Suprapubic skin (tissue), 4 donors: ENCODE measurements around the gene FLT3LG. TPM values are rescaled to one million over a fixed set of nuclear protein-coding genes. Genes with fewer than 3 reads are reported as not detected.

Experiments
- DNase-seq, 2 donors: peaks; one replicate each; pipeline ENCODE4 v3.0.0-alpha.2; 2019; ENCODE audit warnings: low spot score in 2 of 2
- H3K27ac ChIP-seq: fragments of 200-600 bp; sonication (generic); one replicate; pipeline ENCODE4 v1.5.1; 2019
- H3K27me3 ChIP-seq: fragments of 200-600 bp; sonication (generic); one replicate; pipeline ENCODE4 v1.5.1; 2019
- H3K36me3 ChIP-seq: fragments of 200-600 bp; sonication (generic); one replicate; pipeline ENCODE4 v1.5.1; 2019
- H3K4me1 ChIP-seq: fragments of 200-600 bp; sonication (generic); one replicate; pipeline ENCODE4 v1.5.1; 2019
- H3K4me3 ChIP-seq: fragments of 200-600 bp; sonication (generic); one replicate; pipeline ENCODE4 v1.5.1; 2019; ENCODE audit warnings: mild to moderate bottlenecking
- H3K9me3 ChIP-seq: fragments of 200-600 bp; sonication (generic); one replicate; pipeline ENCODE4 v1.5.1; 2019
- EP300 ChIP-seq: sonication (generic); formaldehyde crosslinking; IDR thresholded peaks from one replicate; pipeline ENCODE4 v1.6.1; 2017; ENCODE audit warnings: antibody characterized with exemption
- POLR2A ChIP-seq, 2 donors: fragments of 450-650 bp; IDR thresholded peaks; one replicate each; pipeline ENCODE4 v1.6.1; 2017; ENCODE audit warnings: antibody characterized with exemption in 2 of 2, mild to moderate bottlenecking in 2 of 2, moderate library complexity in 2 of 2
- POLR2AphosphoS5 ChIP-seq, 3 donors: sonication (generic); formaldehyde crosslinking; IDR thresholded peaks; one replicate each; pipeline ENCODE4 v1.6.1; 2017; ENCODE audit warnings: antibody characterized with exemption in 3 of 3
- WGBS: methylation state at CpG from one replicate; pipeline ENCODE4 v1.1.5; 2018; 5-methylcytosine and 5-hydroxymethylcytosine counted together
- total RNA-seq, 4 donors: library from RNA; depleted of rRNA; stranded (reverse); fragments of >200 nt; gene quantifications; one replicate each; pipeline ENCODE4 v1.1.0, GENCODE V29; 2016
- TF ChIP-seq, protein P1 (sequence below), 2 donors: fragments of 200-600 bp in 1 of 2; fragments of 450-650 bp in 1 of 2; sonication (generic) in 1 of 2; IDR thresholded peaks; one replicate each; pipeline ENCODE4 v1.5.1; 2016 to 2019; ENCODE audit warnings: antibody characterized with exemption in 2 of 2, mild to moderate bottlenecking in 1 of 2, moderate library complexity in 1 of 2

Gene FLT3LG, protein sequence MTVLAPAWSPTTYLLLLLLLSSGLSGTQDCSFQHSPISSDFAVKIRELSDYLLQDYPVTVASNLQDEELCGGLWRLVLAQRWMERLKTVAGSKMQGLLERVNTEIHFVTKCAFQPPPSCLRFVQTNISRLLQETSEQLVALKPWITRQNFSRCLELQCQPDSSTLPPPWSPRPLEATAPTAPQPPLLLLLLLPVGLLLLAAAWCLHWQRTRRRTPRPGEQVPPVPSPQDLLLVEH
- total RNA-seq: 1 to 10 TPM; 1.2 to 4.9 (median 4.4) TPM

DNA sequence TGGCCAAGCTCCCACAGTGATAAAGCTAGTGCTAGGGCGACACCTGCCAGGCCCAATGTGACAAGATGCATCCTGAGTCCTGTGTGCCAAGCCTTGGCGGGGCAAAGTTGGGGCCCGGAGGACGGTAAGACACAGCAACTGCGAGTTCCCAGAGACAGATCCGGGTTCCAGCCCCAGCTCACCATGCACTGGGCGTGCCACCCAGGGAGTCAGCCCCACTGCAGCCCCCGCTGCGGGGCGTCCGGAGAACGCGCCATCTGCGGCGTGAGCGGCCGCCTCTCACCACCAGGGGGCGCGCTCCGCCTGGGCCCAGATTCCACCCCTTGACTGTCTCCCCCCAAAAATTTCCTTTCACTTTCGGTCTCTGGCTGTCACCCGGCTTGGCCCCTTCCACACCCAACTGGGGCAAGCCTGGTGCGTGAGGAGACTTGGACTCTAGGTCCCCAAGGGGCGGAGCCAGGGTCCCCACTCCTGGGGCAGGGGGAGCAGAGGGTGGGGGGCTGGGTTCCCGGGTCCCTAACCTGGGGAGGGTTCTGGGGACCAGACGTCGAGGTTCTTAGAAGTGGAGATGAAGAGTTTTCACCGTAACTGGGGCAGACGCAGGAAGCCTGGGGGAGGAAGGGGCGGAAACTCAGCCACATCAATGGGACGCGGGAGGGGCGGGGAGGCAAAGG is at the start of gene FLT3LG:
TSS of gene FLT3LG (plus strand) at position 348 of the 674 bp plus-strand sequence. CDS start 425 bp downstream, outside the sequence.
- H3K4me3 ChIP-seq: peak within 1 kb of the TSS; percentile 63
- H3K36me3 ChIP-seq: no peaks in the 10 kb centered on the region
- peaks cover 41% of the 10 kb centered on the region for H3K4me1 ChIP-seq
- DNase-seq: peak; percentile 88 to 91
- no peaks in the 10 kb centered on the region for H3K9me3 ChIP-seq
- 2% methylated on average over 25 of the region's 33 CpGs for WGBS
- TF ChIP-seq, protein P1, sequence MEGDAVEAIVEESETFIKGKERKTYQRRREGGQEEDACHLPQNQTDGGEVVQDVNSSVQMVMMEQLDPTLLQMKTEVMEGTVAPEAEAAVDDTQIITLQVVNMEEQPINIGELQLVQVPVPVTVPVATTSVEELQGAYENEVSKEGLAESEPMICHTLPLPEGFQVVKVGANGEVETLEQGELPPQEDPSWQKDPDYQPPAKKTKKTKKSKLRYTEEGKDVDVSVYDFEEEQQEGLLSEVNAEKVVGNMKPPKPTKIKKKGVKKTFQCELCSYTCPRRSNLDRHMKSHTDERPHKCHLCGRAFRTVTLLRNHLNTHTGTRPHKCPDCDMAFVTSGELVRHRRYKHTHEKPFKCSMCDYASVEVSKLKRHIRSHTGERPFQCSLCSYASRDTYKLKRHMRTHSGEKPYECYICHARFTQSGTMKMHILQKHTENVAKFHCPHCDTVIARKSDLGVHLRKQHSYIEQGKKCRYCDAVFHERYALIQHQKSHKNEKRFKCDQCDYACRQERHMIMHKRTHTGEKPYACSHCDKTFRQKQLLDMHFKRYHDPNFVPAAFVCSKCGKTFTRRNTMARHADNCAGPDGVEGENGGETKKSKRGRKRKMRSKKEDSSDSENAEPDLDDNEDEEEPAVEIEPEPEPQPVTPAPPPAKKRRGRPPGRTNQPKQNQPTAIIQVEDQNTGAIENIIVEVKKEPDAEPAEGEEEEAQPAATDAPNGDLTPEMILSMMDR (IDR thresholded peaks at IDR 0.05): peak; percentile 98 to 99
- TF ChIP-seq EP300: no peak
- no peak for TF ChIP-seq POLR2A (IDR thresholded peaks at IDR 0.05)
- TF ChIP-seq POLR2AphosphoS5 (IDR thresholded peaks at IDR 0.05): peak in 2 of 3 donors; percentile 59 to 62
- no peaks in the 10 kb centered on the region for H3K27me3 ChIP-seq
- H3K27ac ChIP-seq: peak within 1 kb of the TSS; percentile 71

DNA sequence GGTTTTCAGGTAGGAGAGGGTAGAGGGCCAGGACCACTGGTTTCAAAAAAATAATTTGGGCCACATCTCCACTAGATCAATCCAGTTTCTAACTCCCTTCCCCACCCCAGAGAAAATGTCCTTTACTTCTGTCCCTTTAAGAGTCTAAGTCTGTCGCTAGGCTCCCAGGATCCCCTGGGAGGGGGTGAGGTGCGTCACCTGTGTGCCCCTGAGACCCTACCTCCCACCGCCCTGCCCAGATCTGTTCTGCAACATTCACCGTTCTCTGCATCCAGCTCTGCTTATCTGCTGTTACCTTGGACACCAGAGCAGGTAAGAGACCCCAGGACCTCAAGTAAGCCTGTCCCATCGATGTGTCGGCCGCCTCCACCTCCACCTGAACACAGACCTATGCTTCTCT is 48.8 kb upstream of the FLT3LG start, which contains the start of gene GFY:
TSS of gene GFY (plus strand) at position 211 of the 400 bp plus-strand sequence. CDS start 1,043 bp downstream, outside the sequence.
- Histone ChIP-seq H3K9me3 (no peaks in the 10 kb centered on the region), H3K4me3 (no peak within 1 kb of the TSS), H3K4me1 (peaks cover 40% of the 10 kb centered on the region), H3K27me3 (peaks cover 96% of the 10 kb centered on the region), H3K36me3 (no peaks in the 10 kb centered on the region), H3K27ac (no peak within 1 kb of the TSS)
- WGBS: 70% methylated on average over 7 of the region's 7 CpGs
- DNase-seq: peak in 1 of 2 donors; percentile 54
- TF ChIP-seq, protein P1 (IDR thresholded peaks at IDR 0.05): no peak
- no peak for TF ChIP-seq POLR2AphosphoS5 (IDR thresholded peaks at IDR 0.05)
- TF ChIP-seq POLR2A (IDR thresholded peaks at IDR 0.05): no peak
- TF ChIP-seq EP300: no peak

DNA sequence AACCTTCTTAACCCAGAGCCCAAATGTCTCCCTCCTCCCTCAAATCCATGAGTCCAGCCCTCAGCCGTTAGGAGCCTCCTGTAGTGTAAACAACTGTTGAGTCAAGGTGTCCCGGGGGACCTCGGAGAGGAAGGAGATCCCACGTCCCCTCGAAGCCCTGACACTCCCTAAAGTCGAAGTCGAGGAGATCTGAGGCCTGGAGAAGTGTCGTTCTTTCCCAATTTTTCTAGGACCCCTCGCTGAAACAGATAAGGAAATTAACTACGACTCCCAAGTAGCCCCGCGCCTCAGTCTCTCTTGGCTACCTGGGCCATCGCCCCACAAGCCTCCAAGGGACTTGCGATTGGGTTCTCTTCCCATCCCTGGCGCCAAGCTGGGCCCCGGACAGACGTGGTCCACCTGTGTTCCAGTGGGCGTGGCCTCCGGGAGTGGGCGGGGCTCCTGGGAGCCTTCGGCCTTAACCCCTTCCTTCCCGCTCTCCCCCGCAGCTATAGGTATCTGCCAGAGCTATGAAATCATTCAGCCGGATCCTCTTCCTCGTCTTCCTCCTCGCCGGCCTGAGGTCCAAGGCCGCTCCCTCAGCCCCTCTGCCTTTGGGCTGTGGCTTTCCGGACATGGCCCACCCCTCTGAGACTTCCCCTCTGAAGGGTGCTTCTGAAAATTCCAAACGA is 48.0 kb upstream of the FLT3LG start:
- Histone ChIP-seq H3K36me3 (no peaks in the 10 kb centered on the region), H3K27me3 (peaks cover 96% of the 10 kb centered on the region), H3K9me3 (no peaks in the 10 kb centered on the region), H3K4me1 (peaks cover 36% of the 10 kb centered on the region), H3K4me3 (no peak overlapping the region), H3K27ac (no peak overlapping the region)
- 5% methylated on average over 27 of the region's 30 CpGs for WGBS
- no peak for TF ChIP-seq POLR2A (IDR thresholded peaks at IDR 0.05)
- TF ChIP-seq, protein P1 (IDR thresholded peaks at IDR 0.05): no peak
- no peak for TF ChIP-seq POLR2AphosphoS5 (IDR thresholded peaks at IDR 0.05)
- TF ChIP-seq EP300: no peak
- DNase-seq: peak in 1 of 2 donors; percentile 76

DNA sequence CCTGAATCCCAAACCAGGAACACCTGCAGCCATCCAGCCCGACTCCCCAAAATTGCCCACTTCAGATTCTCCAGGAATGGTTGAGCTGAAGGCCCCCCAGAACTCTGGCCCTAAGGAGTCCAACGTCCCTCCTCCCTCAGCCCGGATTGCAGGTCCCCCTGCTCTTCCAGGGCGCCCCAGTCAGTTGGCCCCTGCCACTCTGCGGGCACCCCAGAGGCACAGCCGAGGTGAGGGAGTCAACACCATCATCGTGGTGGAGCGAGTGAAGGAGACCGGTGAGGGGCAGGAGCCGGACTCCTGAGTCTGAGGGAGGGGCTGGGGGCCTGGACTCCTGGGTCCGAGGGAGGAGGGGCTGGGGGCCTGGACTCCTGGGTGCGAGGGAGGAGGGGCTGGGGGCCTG is 46.7 kb upstream of the FLT3LG start:
- H3K4me3 ChIP-seq: no peak overlapping the region
- H3K36me3 ChIP-seq: no peaks in the 10 kb centered on the region
- TF ChIP-seq, protein P1 (IDR thresholded peaks at IDR 0.05): no peak
- TF ChIP-seq POLR2AphosphoS5 (IDR thresholded peaks at IDR 0.05): no peak
- TF ChIP-seq EP300: no peak
- no peak for TF ChIP-seq POLR2A (IDR thresholded peaks at IDR 0.05)
- H3K9me3 ChIP-seq: no peaks in the 10 kb centered on the region
- H3K27ac ChIP-seq: no peak overlapping the region
- peaks cover 96% of the 10 kb centered on the region for H3K27me3 ChIP-seq
- WGBS: 40% methylated on average over 2 of the region's 12 CpGs
- H3K4me1 ChIP-seq: peaks cover 27% of the 10 kb centered on the region
- DNase-seq: peak in 1 of 2 donors; percentile 52
